Spleen (tissue), 11 donors: ENCODE results near the gene SPATA1. TPM values are rescaled to one million over a fixed set of nuclear protein-coding genes. Genes with fewer than 3 reads are reported as not detected.

Experiments used
- DNase-seq: peaks from one replicate; pipeline ENCODE4 v3.0.0-alpha.2; 2020
- H3K27ac ChIP-seq, 8 donors: fragments of 200-600 bp; sonication (generic) in 7 of 8; 1 replicate in 4 of 8; 2 replicates in 4 of 8; pipeline versions ENCODE4 v1.5.0 to v1.8.0; 2016 to 2021; ENCODE audit warnings: inconsistent platforms in 4 of 8, mild to moderate bottlenecking in 4 of 8, moderate library complexity in 1 of 8
- H3K27me3 ChIP-seq, 7 donors: fragments of 200-600 bp; sonication (generic) in 6 of 7; replicated peaks in 1 of 7; 1 replicate in 4 of 7; 2 replicates in 3 of 7; pipeline versions ENCODE4 v1.5.0 to v1.8.0; 2016 to 2021; ENCODE audit warnings: inconsistent platforms in 3 of 7, mild to moderate bottlenecking in 1 of 7
- H3K36me3 ChIP-seq, 6 donors: fragments of 200-600 bp; sonication (generic) in 5 of 6; 1 replicate in 4 of 6; 2 replicates in 2 of 6; pipeline versions ENCODE4 v1.5.0 to v1.8.0; 2016 to 2021; ENCODE audit warnings: inconsistent platforms in 2 of 6
- H3K4me1 ChIP-seq, 6 donors: fragments of 200-600 bp; sonication (generic) in 5 of 6; 1 replicate in 3 of 6; 2 replicates in 3 of 6; pipeline versions ENCODE4 v1.5.0 to v1.8.0; 2016 to 2021; ENCODE audit warnings: inconsistent platforms in 3 of 6
- H3K4me3 ChIP-seq, 8 donors: fragments of 200-600 bp; sonication (generic) in 7 of 8; 1 replicate in 4 of 8; 2 replicates in 4 of 8; pipeline versions ENCODE4 v1.5.0 to v1.8.0; 2016 to 2021; ENCODE audit warnings: inconsistent platforms in 4 of 8, mild to moderate bottlenecking in 4 of 8, moderate library complexity in 2 of 8
- H3K9me3 ChIP-seq, 8 donors: fragments of 200-600 bp; sonication (generic) in 7 of 8; 1 replicate in 4 of 8; 2 replicates in 4 of 8; pipeline versions ENCODE4 v1.5.0 to v1.8.0; 2016 to 2021; ENCODE audit warnings: inconsistent platforms in 4 of 8
- POLR2A ChIP-seq, 3 donors: fragments of 450-650 bp; IDR thresholded peaks; one replicate each; pipeline ENCODE4 v1.5.1; 2017; ENCODE audit warnings: antibody characterized with exemption in 3 of 3, mild to moderate bottlenecking in 1 of 3
- POLR2AphosphoS5 ChIP-seq, 3 donors: sonication (generic); formaldehyde crosslinking; IDR thresholded peaks; one replicate each; pipeline ENCODE4 v1.5.1; 2017; ENCODE audit warnings: antibody characterized with exemption in 3 of 3
- WGBS, 5 donors: extraction: QIAGEN DNeasy Blood & Tissue Kit in 3 of 5; methylation state at CpG; one replicate each; pipeline versions ENCODE4 v1.1.5 to v1.1.7; 2013 to 2018; 5-methylcytosine and 5-hydroxymethylcytosine counted together
- intact Hi-C: fragments of 100-400 bp; cut with DNase I; formaldehyde crosslinking; loops from one replicate; pipeline ENCODE4 v1.15.0; 2023; ENCODE audit warnings: low total_unique reads
- polyA plus RNA-seq, 3 donors: library from polyadenylated mRNA; stranded (reverse); fragments of 200-250 nt; gene quantifications; one replicate each; pipeline ENCODE4 v1.2.1, GENCODE V29; 2013
- total RNA-seq, 7 donors: library from RNA; depleted of rRNA in 3 of 7; stranded (reverse); fragments of >200 nt in 3 of 7; fragmentation: NEBNext Ultra II Directional in 4 of 7; extraction: Animal tissue kit (Norgen Biotek cat#: 25700) in 4 of 7; gene quantifications; one replicate each; pipeline versions ENCODE4 v1.1.0 to v1.2.1, GENCODE V29; 2016 to 2021
- TF ChIP-seq, protein P1 (sequence below), 11 experiments: fragments of 200-600 bp in 7 of 11; fragments of 450-650 bp in 4 of 11; sonication (generic) in 4 of 11; IDR thresholded peaks in 8 of 11; conservative IDR thresholded peaks in 3 of 11; 1 replicate in 7 of 11; 2 replicates in 4 of 11; pipeline versions ENCODE4 v1.4.0 to v1.8.0; 2016 to 2021; ENCODE audit warnings: antibody characterized with exemption in 11 of 11, inconsistent platforms in 4 of 11, mild to moderate bottlenecking in 1 of 11
- donor health status: healthy with polysubstance abuse.
- donor health status: DM: no; HTN: no; CAD: no; lungs with moderate emphysema.
- donor health status: DM: no; HTN: no; CAD: no.
- donor health status: Bipolar disorder and iron deficiency.
- donor health status: healthy.
- donor health status: DM: no; HTN: no; CAD: no.
- donor health status: DM: yes; HTN: yes; CAD: no.

Gene SPATA1
- total and polyA plus RNA-seq, 10 donors, result 0.67 to 3.0 (median 1.5) TPM

DNA sequence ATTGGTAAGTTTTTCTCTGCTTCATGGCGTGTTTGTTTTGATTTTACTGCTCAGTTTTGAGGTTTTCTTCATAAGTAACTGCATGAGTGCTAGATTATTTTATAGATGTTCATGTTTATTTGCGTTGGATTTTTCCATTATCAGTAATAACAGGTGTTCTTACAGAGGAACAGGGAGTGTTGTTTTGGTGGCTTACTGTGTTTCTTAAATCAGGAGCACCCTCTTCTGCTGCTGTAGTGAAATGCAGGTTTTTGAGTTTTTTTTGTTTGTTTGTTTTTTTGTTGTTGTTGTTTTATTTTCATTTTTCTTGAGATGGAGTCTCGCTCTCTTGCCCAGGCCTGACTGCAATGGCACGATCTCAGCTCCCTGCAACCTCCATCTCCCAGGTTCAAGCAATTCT lies 35.5 kb downstream of the SPATA1 start:
- Histone ChIP-seq H3K9me3 (no peaks in the 10 kb centered on the region), H3K27me3 (no peaks in the 10 kb centered on the region), H3K27ac (no peak overlapping the region), H3K4me1 (no peaks in the 10 kb centered on the region), H3K36me3 (peaks cover 0 to 56% (median 6%) of the 10 kb centered on the region in 6 donors), H3K4me3 (no peak overlapping the region)
- no peak for DNase-seq
- intact Hi-C loops, result no loop called here
- WGBS, 5 donors, result 82 to 91% (median 88%) methylated on average over 4 of the region's 4 CpGs
- TF ChIP-seq POLR2A (IDR thresholded peaks at IDR 0.05) (no peak), POLR2AphosphoS5 (IDR thresholded peaks at IDR 0.05) (no peak)
- TF ChIP-seq, protein P1, sequence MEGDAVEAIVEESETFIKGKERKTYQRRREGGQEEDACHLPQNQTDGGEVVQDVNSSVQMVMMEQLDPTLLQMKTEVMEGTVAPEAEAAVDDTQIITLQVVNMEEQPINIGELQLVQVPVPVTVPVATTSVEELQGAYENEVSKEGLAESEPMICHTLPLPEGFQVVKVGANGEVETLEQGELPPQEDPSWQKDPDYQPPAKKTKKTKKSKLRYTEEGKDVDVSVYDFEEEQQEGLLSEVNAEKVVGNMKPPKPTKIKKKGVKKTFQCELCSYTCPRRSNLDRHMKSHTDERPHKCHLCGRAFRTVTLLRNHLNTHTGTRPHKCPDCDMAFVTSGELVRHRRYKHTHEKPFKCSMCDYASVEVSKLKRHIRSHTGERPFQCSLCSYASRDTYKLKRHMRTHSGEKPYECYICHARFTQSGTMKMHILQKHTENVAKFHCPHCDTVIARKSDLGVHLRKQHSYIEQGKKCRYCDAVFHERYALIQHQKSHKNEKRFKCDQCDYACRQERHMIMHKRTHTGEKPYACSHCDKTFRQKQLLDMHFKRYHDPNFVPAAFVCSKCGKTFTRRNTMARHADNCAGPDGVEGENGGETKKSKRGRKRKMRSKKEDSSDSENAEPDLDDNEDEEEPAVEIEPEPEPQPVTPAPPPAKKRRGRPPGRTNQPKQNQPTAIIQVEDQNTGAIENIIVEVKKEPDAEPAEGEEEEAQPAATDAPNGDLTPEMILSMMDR (IDR thresholded peaks at IDR 0.05 in 8 of 11, conservative IDR thresholded peaks at IDR 0.05 in 3 of 11), result no peak

DNA sequence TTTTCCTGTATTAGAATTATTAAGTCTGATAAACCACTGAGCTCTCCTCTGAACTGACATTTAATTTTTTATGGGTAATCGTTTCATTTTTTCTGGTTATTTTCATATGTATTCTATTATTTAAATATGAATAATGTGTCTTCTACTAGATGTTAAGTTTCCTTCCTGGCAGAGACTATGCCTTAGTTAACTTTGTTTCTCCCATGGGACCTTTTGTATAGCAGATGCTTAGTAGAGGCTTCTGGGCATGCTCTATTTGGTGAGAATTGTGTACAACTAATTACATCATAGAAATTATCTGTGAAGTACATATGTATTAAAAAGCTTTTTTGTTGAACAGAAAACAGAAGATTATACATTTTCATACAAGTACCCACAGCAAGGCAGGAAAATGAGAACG lies 44.6 kb downstream of the SPATA1 start:
- intact Hi-C loops, result no loop called here
- no peak for DNase-seq
- no peak for TF ChIP-seq POLR2AphosphoS5 (IDR thresholded peaks at IDR 0.05)
- TF ChIP-seq, protein P1 (IDR thresholded peaks at IDR 0.05 in 8 of 11, conservative IDR thresholded peaks at IDR 0.05 in 3 of 11), result no peak
- no peak for TF ChIP-seq POLR2A (IDR thresholded peaks at IDR 0.05)
- no peak overlapping the region for H3K4me3 ChIP-seq
- H3K27me3 ChIP-seq, result no peaks in the 10 kb centered on the region
- 86 to 97% (median 88%) methylated on average over 2 of the region's 2 CpGs for WGBS, 5 donors
- H3K4me1 ChIP-seq, result no peaks in the 10 kb centered on the region
- no peaks in the 10 kb centered on the region for H3K9me3 ChIP-seq
- peaks cover 0 to 48% (median 5%) of the 10 kb centered on the region in 6 donors for H3K36me3 ChIP-seq
- no peak overlapping the region for H3K27ac ChIP-seq

DNA sequence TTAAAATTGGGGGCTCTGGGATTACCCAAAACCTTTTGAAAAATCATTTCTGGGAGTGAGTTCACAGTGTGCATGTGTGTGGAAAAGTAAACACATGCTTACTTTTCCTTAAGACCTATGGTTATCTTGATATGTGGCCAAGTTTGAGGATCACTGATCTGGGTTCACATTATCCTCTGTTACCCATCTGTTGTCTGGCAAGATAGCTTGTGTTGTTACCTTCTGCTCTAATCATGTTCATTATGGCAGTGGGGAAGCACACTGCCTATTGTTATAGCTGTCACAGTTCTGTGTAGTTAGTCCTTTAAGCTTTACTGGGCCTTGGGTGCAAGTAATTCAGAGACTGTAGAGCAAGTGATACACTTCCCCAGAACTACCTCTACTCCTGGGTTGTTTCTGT lies 63.0 kb downstream of the SPATA1 start:
- TF ChIP-seq POLR2A (IDR thresholded peaks at IDR 0.05) (no peak), POLR2AphosphoS5 (IDR thresholded peaks at IDR 0.05) (no peak)
- TF ChIP-seq, protein P1 (IDR thresholded peaks at IDR 0.05 in 8 of 11, conservative IDR thresholded peaks at IDR 0.05 in 3 of 11), result no peak
- peaks cover 14 to 68% (median 26%) of the 10 kb centered on the region in 6 donors for H3K4me1 ChIP-seq
- no peak overlapping the region for H3K27ac ChIP-seq
- DNase-seq, result no peak
- no peaks in the 10 kb centered on the region for H3K27me3 ChIP-seq
- no peaks in the 10 kb centered on the region for H3K9me3 ChIP-seq
- no peak overlapping the region for H3K4me3 ChIP-seq
- H3K36me3 ChIP-seq, result peaks cover 0 to 68% (median 25%) of the 10 kb centered on the region in 6 donors
- intact Hi-C loops, result no loop called here

DNA sequence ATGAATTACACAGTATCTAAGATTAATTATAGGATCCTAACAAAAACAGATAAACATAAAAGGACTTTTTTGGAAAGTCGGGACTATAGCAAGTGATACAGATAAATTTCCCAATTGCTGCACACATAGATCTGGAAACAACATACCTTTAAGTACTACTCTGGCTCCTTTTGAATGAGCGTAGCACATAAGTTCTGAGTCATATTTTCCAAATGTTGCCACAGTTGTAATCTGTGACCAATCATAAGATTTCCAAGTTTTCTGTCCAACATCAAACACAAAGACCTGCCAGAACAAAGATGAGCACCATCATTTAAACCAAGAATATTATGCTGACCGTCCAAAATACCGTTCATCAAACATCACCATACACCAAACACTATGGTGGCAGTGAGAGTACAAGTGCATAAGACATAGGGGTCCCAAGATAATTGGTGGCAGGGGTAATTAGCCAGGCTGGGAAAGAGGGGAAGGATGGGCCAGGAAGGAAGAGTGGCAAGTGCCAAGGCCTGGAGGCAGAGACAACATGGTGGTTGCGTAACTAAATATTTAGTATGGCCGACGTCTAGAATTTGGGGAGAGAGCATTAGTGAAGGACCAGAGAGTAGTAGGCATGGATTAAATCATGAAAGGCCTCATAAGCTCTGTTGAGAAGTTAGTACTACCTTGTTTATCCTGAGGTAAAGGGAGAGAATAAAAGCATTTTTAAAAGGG lies 64.4 kb downstream of the SPATA1 start:
- H3K36me3 ChIP-seq, result peaks cover 0 to 54% (median 19%) of the 10 kb centered on the region in 6 donors
- 84 to 91% (median 90%) methylated on average over 7 of the region's 7 CpGs for WGBS, 5 donors
- no peak for DNase-seq
- H3K27me3 ChIP-seq, result no peaks in the 10 kb centered on the region
- H3K9me3 ChIP-seq, result no peaks in the 10 kb centered on the region
- H3K4me1 ChIP-seq, result peaks cover 14 to 80% (median 34%) of the 10 kb centered on the region in 6 donors
- TF ChIP-seq, protein P1 (IDR thresholded peaks at IDR 0.05 in 8 of 11, conservative IDR thresholded peaks at IDR 0.05 in 3 of 11), result no peak
- TF ChIP-seq POLR2AphosphoS5 (IDR thresholded peaks at IDR 0.05), result no peak
- intact Hi-C loops, result no loop called here
- no peak overlapping the region for H3K4me3 ChIP-seq
- H3K27ac ChIP-seq, result no peak overlapping the region
